HEK293T (cell line): ENCODE data around the gene ORM2.

Source experiments
- CTCF ChIA-PET: fragments of 350-600 bp; formaldehyde crosslinking; extraction: SDS; loops from one replicate; lab custom pipeline; 2021; ENCODE audit warnings: antibody characterized with exemption, inconsistent platforms; lab: Yijun Ruan, JAX
- POLR2A ChIA-PET: fragments of 350-600 bp; formaldehyde crosslinking; extraction: SDS; loops from one replicate; lab custom pipeline; 2020; ENCODE audit warnings: antibody characterized with exemption, inconsistent platforms; lab: Yijun Ruan, JAX
- DNase-seq: peaks from one replicate; pipeline ENCODE4 v3.0.0; 2012; ENCODE audit warnings: mixed read lengths; ENCODE audit errors: extremely low spot score
- ARNT ChIP-seq: fragments of 450-650 bp; IDR thresholded peaks from 2 replicates; pipeline ENCODE4 v1.6.1; 2017; ENCODE audit warnings: mild to moderate bottlenecking
- BHLHE40 ChIP-seq: fragments of 450-650 bp; IDR thresholded peaks from 2 replicates; pipeline ENCODE4 v1.6.1; 2016; ENCODE audit warnings: mild to moderate bottlenecking, moderate library complexity, borderline replicate concordance
- CTBP1 ChIP-seq: fragments of 450-650 bp; IDR thresholded peaks from 2 replicates; pipeline ENCODE4 v1.6.1; 2016; ENCODE audit warnings: borderline replicate concordance
- ELF4 ChIP-seq: fragments of 450-650 bp; IDR thresholded peaks from 2 replicates; pipeline ENCODE4 v1.6.1; 2017; ENCODE audit warnings: antibody characterized with exemption
- FOXA1 ChIP-seq: fragments of 450-650 bp; IDR thresholded peaks from 2 replicates; pipeline ENCODE4 v1.6.1; 2016; ENCODE audit warnings: mild to moderate bottlenecking
- FOXK2 ChIP-seq: fragments of 450-650 bp; IDR thresholded peaks from 2 replicates; pipeline ENCODE4 v1.6.1; 2016; ENCODE audit warnings: mild to moderate bottlenecking
- FOXM1 ChIP-seq: fragments of 450-650 bp; IDR thresholded peaks from 2 replicates; pipeline ENCODE4 v1.6.1; 2017; ENCODE audit warnings: mild to moderate bottlenecking, borderline replicate concordance
- HDGF ChIP-seq: fragments of 450-650 bp; IDR thresholded peaks from 2 replicates; pipeline ENCODE4 v1.6.1; 2017; ENCODE audit warnings: antibody characterized with exemption, borderline replicate concordance
- L3MBTL2 ChIP-seq: fragments of 450-650 bp; conservative IDR thresholded peaks from 2 replicates; pipeline ENCODE4 v1.6.1; 2016; ENCODE audit warnings: mild to moderate bottlenecking
- LEF1 ChIP-seq: fragments of 450-650 bp; IDR thresholded peaks from 2 replicates; pipeline ENCODE4 v1.6.1; 2017; ENCODE audit warnings: mild to moderate bottlenecking, borderline replicate concordance
- NFRKB ChIP-seq: fragments of 450-650 bp; IDR thresholded peaks from 2 replicates; pipeline ENCODE4 v1.6.1; 2016; ENCODE audit warnings: mild to moderate bottlenecking, moderate library complexity
- PKNOX1 ChIP-seq: fragments of 450-650 bp; IDR thresholded peaks from 2 replicates; pipeline ENCODE4 v1.6.1; 2016
- SP1 ChIP-seq: fragments of 450-650 bp; IDR thresholded peaks from 2 replicates; pipeline ENCODE4 v1.6.1; 2017
- SUZ12 ChIP-seq: fragments of 450-650 bp; IDR thresholded peaks from 2 replicates; pipeline ENCODE4 v1.6.1; 2016; ENCODE audit warnings: mild to moderate bottlenecking
- TARDBP ChIP-seq: fragments of 450-650 bp; IDR thresholded peaks from 2 replicates; pipeline ENCODE4 v1.6.1; 2016
- ZNF384 ChIP-seq: fragments of 450-650 bp; IDR thresholded peaks from 2 replicates; pipeline ENCODE4 v1.6.1; 2016

ORM2 gene

GRCh38 chr9:114341152-114341830, 11.6 kb downstream of the ORM2 start:
- no peak for DNase-seq
- TF ChIP-seq L3MBTL2 = no peak
- no peak for TF ChIP-seq LEF1
- TF ChIP-seq ZNF384 = no peak
- no peak for TF ChIP-seq FOXK2
- TF ChIP-seq FOXM1 = no peak
- no peak for TF ChIP-seq TARDBP
- TF ChIP-seq SUZ12 = no peak
- TF ChIP-seq HDGF = no peak
- no peak for TF ChIP-seq ARNT
- no peak for TF ChIP-seq CTBP1
- no peak for TF ChIP-seq FOXA1
- no peak for TF ChIP-seq SP1
- TF ChIP-seq PKNOX1 = no peak
- ChIA-PET POLR2A (no interaction called here), CTCF (no interaction called here)

DNA sequence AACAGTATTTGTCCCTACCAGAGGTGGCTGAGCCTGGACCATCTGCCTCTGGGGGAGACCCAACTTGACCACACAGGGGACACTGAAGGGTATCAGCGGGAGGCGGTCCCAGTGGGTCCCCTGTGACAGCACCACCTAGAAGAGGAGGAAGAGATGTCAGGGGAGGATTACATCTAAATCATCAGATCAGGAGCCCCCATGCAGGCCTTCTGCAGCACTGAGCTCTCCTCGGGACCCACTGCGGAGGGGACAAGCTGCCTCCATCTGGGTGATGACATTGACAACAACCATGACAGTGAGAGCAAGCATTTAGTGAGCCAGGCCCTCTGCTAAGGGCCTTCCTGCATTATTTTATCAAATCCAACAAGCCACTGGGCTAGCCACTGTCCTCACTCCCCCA, 12.3 kb downstream of the ORM2 start:
- CTCF ChIA-PET = no interaction called here
- POLR2A ChIA-PET = no interaction called here

GRCh38 chr9:114342755-114343440, 13.2 kb downstream of the ORM2 start:
- ChIA-PET POLR2A (no interaction called here), CTCF (no interaction called here)

More for the DNA sequence above, 12.3 kb downstream of the ORM2 start:
- TF ChIP-seq ZNF384 (no peak), FOXA1 (no peak)
- no peak for DNase-seq

DNA sequence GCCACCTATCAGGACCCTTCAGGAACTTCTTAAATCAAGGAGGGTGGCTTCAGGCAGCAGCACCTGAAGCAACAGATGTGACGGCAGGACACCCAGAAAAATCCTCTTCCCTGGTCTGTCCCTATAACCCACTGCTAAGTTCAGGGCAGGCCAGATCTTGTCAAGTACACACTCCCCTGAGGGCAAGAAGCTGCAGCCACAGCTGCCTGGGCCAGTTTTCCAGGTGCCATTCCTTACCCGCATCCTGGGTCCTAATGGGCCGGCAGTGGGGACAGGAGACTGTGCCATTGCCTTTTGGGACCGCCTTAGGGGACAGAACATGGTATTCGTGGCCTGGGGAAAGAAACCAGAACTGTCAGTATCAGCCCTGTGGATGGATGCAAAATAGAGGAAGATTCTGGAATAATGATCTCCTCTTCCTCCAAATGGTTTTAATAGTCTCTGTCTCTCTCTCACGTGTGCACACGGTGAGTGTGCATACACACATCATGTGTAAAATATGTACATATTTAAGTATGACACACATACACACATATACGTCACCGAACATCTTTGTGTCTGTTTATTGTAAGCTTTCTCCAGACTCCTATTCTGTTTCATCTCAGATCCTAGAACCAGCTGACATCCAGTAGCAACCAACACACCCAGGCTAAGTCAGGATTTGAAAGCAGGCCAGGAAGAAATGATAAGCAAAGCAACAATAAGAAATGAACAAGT, 14.0 kb downstream of the ORM2 start:
- CTCF ChIA-PET = interaction anchor here (1.4 kb wide), 1 partner anchor 22 kb away, joined by 3 read pairs; no protein-coding TSS in a partner anchor
- POLR2A ChIA-PET = no interaction called here

More at GRCh38 chr9:114342755-114343440, 13.2 kb downstream of the ORM2 start:
- no peak for TF ChIP-seq PKNOX1
- no peak for TF ChIP-seq BHLHE40
- TF ChIP-seq ZNF384 = no peak
- no peak for TF ChIP-seq FOXK2
- no peak for TF ChIP-seq ELF4
- no peak for TF ChIP-seq LEF1
- TF ChIP-seq FOXA1 = no peak
- TF ChIP-seq L3MBTL2 = no peak
- TF ChIP-seq SP1 = no peak
- no peak for DNase-seq

GRCh38 chr9:114344188-114344566, 14.5 kb downstream of the ORM2 start:
- no peak for DNase-seq
- POLR2A ChIA-PET = no interaction called here
- CTCF ChIA-PET = interaction anchor here (1.4 kb wide), 1 partner anchor 21 kb away, joined by 3 read pairs; no protein-coding TSS in a partner anchor
- no peak for TF ChIP-seq BHLHE40

More for the DNA sequence above, 14.0 kb downstream of the ORM2 start:
- no peak for DNase-seq
- TF ChIP-seq BHLHE40 (no peak), NFRKB (no peak), TARDBP (no peak), LEF1 (no peak), L3MBTL2 (no peak), HDGF (no peak), ZNF384 (no peak), ARNT (no peak), CTBP1 (no peak), SUZ12 (no peak)

DNA sequence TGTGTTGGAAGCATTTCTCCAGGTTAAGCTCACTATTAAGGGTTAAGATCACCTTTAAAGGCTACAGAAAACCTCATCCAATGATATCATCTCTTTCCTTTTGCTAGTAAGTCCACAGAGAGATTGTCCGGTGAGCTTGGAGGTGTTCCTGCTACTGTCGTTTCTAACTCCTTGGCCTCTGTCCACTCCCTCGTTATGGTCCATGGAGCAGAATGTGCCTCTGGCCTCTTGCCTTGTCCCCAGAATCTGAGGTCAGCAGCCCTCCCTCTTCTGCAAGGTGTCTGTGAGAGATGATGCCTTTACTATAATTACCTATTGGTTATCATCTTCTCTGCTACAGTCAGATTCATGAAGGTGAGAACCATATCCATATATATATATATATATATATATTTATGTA, 15.0 kb downstream of the ORM2 start:
- no peak for DNase-seq
- POLR2A ChIA-PET = no interaction called here
- TF ChIP-seq LEF1 (no peak), HDGF (no peak), NFRKB (no peak)
- CTCF ChIA-PET = interaction anchor here (1.4 kb wide), 1 partner anchor 21 kb away, joined by 3 read pairs; no protein-coding TSS in a partner anchor
